ENCODE data around the gene KRTAP17-1. TPM values are rescaled to one million over a fixed set of nuclear protein-coding genes. Genes with fewer than 3 reads are reported as not detected.

KRTAP17-1 gene
- polyA plus RNA-seq, 3 donors = not detected

DNA sequence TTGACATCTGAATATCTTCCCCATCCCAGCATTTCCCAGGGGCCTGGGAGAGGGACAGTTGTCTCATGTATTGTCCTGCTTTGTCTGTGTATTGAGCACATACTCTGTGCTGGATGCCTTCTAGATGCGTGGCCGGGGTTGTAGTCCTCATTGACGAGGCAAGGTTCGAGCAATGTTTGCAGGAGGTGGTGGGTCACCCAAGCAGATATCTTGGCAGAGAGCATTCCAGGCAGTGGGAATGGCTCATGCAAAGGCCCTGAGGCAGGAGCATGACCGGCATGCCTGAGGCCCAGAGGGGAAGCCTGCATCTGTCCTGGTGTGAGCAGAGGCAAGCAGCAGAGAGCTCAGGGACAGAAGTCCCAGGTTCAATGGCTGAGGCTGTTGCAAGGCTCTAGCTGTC, 17.6 kb upstream of the KRTAP17-1 start:
- no peak for DNase-seq

DNA sequence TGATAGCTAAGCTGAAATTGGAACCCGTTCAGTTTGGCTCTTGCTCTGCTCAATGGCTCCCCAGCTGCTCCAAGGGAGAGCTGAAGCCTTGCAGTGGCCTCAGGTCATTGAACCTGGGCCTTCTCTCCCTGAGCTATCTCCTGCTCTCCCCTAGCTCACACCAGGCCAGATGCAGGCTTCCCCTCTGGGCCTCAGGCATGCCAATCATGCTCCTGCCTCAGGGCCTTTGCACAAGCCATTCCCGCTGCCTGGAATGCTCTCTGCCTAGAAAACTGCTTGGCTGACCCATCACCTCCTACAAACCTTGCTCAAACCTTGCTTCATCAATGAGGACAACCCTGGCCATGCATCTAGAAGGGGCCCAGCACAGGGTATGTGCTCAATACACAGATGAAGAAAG, 16.7 kb upstream of the KRTAP17-1 start:
- no peak for DNase-seq

DNA sequence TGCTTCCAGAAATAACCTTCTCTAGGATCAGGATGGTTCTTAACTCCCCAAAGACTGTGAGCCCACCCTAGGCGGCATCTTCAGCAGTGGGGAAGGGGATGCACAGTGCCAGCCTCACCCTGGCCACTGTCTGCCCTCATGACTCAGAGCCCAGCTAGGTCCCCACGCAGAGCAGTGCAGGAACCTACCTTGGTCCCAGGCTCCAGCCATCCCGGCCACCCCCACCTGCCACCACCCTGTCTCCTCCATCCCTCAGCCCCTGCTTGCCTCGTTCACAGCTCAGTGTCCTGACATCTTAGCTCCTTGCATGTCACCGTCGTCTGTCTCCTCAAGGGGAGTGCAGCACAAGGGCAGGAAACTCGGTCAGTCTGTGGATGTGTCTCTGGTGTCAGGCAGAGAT, 16.1 kb upstream of the KRTAP17-1 start:
- no peak for DNase-seq

DNA sequence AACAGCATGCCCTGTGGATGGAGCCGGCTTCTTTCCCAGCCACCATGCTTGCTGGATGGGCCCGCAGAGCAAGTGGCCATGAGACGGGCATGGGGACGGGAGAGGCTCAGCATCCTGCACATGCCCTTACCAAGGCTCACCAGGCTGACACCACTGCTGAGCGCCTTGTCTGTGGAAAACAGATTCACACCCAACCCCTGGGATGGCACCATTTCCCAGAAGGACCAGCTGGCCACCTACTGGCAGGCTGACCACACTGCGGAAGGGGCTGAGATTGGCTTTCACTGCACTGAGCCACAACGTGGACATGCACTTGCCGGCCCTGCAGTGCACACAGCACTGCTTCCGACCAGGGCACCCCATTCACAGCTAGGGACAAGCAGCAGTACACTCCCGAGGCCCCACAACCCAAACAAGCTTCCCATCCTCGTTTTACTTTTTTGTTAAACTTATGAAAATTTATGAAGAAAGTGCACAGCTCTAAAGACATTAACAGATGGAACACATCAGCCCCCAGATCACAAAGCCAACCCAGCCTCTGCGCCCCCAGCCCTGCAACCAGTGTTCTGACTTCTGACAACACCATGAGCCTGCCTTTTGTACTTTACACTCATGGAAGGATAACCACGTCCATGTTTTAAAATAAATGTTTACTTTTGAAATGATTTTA, 13.9 kb upstream of the KRTAP17-1 start:
- DNase-seq = no peak

DNA sequence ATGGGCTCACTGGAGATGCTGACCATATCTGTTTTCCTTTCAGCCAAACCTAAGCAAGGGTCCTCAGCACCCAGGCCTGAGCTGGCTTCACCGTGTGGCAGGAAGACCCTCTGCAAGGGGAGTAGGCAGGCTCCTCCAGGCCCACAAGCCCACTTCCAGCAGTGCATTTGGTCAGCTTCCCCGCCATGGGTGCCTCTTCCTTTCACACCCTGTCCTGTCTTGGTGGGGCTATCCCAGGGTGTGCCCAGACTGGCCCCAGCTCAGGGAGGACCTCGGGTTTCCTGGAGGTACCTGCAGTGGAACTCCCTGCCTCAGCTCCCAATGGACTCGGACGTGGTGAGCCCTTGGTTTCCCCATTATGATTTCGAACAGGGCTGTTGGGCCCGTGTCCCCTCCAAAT, 12.7 kb upstream of the KRTAP17-1 start:
- DNase-seq = no peak

DNA sequence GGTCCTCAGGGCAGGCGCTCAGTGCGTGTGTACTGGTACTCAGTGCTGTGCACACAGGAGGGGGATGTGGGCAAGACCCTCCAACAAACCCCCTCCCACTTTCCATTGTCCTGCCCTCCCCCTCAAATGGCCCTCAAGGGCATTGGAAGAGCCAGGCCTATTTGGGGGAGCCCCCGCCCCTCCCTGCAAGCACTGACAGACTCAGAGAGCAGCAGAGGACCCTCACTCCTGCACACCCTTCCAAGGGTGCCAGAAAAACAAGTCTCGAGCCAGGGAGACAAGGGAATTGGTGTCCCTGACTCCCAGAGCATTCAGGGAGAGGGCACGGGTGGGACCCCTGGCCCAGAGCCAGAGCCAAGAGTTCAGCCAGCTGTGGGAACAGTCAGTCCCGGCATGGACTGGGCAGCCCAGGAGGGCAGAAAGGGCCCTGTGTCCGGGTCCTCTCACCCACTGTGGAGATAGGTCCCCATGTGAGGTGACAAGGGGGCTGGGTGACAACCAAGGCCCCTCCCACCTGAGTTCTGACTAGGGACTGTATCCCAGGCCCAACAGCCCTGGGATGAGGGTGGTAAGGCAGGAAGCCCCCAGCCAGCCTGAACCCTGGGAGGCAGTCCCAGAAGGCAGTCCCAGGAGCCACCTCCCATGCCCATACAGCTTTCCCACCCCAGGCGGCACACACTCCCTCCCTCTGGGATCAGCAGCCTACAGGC, 12.1 kb upstream of the KRTAP17-1 start:
- DNase-seq = no peak

DNA sequence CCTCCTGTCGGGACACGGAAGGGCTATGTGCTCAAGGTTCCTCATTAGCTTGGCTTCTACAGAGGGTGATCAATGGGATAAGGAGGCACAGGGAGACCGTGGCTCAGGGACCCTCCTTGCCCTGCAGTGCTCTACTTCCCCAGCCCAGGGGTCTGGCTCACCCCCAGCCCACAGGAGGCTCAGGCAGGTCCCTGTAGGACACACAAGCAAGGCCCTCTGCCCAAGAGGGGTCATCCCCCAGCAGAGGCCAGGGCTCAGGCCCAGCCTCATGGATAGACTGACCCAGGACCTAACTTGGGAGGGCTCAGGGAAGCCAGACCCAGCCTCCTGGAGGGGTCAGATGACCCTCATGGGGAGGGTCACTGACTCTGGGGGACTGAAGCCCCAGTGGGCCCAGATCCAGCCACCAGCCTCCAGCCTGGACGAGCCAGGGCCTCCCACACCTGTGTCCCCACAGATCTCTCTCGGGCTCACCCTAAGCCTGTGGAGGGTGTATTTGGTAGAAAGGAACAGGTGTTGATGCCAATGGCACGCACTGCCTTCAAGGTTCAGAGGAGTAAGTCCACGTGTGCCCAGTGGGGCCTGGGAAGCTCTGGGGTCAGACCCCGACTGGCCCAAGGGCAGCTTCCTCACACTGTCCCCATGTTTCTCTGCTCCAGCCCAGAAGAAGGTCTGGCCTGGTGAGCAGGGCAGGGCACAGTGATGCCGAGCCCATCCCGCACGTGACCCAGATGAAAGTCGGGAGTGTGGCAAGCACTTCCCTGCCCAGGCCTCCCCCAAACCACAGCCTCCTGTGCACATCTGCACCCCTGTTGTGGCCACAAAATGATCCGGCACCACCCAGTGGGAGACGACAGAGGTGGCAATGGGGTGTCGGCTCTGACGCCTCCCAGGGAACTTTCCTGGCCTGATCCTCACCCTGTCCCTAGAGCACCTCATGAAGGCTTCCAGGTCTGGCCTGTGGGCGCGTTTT, 10.9 kb upstream of the KRTAP17-1 start:
- no peak for DNase-seq

DNA sequence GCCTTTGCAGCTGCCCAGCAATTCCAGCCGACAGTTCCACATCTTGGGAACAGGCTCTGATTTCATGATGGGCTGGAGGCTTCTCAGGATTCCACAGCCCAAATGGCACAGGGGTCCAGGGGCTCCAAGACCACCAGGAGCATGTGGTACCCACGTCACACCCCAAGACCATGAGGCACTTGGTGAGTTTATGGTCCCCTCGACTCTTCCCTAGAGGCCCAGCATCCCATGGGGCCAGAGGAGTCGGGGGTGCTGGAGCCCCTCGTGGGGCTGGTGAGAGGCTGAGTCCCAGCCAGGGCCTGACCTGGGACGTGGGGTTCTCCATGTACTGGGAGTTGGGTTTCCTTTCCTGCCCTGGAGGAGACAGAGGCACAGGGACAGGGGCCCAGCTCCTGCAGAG, 10.1 kb upstream of the KRTAP17-1 start:
- no peak for DNase-seq

DNA sequence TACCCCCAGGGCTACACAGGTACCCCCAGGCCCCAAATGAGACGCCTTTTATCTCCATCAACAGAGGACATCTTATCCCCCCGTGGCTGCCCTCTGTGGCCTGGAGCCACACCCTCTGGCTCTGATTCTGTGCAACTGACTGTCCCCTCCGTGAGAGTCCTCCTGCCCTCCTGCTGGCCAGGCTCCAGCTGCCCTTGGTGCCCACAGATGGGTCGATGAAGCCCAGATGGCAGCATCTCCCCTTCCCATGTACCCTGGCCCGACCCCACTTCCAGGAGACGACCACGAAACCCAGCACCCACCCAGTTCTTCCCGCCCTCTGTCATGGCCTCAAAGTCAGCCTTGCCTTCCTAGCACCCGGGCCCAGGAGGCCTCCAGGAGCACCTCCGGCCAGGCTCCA, 9.6 kb upstream of the KRTAP17-1 start:
- no peak for DNase-seq

DNA sequence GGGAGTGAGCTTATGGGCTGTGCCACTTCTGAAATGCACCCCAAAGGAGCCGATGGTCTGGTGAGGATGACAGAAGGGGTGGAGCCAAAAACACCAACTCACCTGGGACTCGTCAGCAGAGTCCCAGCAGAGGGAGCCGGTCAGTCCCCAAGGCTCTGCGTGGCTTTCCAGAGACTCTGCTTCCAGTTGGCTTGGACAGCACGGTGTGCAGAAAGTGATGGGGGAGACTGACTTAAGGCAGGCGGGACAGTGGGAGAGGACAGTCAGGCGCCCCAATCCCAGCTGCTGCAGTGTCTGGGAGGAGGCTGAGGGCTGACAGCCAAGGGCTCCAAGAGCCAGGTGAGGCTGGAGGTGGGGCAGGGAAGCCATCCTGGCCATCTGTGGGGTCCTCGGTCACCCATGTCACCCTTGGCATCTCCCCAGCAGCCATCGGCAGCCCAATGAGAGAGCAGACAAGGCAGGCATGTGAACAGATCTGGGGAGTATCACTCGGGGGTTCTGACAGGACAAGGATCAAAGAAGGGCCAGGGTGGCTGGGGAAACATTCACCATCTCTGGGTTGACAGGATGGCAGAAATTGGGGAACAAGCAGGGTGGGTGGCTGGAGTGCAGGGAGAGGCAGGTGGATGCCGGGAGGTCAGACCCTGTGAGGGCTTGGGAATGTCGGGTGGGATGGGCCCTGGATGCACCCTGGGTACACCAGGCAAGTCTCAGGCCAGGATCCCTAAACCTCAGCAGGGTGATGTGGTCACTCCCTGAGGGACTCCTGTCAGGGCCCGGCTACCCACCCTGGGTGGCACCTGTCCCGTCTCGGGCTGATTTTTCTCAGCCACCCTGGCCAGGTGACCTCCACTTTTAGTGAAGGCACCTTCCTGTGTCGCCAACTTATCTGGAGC, 8.9 kb upstream of the KRTAP17-1 start:
- no peak for DNase-seq

DNA sequence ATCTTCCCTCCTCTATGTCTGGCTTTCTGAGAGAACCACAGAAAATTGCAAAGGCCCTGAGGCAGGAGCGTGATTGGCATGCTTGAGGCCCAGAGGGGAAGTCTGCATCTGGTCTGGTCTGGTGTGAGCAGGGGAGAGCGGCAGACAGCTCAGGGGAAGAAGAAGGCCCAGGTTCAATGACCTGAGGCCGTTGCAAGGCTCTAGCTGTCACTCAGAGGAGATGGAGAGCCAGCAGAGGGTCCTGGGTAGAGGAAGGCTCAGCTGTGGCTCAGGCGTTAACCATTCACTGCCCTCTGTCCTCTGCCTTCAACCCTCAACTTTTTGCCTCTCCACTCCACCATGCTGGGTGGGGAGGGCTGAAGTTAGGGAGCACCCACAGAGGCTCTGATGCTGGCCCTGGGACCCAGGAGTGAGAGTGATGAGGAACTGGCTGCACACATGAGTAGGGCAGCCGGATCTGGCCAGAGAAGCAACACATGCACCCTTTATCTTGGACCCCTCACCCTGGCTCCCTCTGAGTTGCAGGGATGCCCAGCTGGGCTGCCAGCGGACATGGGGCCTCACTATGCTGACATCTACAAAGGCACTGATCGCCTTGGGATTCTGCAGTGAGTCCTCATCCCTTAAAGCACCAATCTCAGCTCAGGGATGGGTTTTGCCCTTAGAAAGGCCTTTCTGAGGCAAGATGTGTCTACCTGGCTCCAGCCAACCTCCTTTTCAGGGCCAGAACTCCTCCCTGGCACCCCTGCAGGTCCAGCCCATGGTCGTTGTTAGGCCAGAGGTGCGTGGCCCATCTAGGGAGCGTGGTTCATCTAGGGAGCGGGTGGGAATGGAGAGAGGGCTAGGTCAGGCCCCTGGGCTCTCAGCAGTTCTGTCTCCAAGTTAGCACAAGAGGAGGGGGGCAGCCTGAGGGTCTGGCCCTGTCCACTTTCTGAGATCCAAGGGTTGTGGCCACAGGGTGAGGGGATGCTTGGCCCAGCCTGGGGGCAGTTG, 7.7 kb upstream of the KRTAP17-1 start:
- no peak for DNase-seq

DNA sequence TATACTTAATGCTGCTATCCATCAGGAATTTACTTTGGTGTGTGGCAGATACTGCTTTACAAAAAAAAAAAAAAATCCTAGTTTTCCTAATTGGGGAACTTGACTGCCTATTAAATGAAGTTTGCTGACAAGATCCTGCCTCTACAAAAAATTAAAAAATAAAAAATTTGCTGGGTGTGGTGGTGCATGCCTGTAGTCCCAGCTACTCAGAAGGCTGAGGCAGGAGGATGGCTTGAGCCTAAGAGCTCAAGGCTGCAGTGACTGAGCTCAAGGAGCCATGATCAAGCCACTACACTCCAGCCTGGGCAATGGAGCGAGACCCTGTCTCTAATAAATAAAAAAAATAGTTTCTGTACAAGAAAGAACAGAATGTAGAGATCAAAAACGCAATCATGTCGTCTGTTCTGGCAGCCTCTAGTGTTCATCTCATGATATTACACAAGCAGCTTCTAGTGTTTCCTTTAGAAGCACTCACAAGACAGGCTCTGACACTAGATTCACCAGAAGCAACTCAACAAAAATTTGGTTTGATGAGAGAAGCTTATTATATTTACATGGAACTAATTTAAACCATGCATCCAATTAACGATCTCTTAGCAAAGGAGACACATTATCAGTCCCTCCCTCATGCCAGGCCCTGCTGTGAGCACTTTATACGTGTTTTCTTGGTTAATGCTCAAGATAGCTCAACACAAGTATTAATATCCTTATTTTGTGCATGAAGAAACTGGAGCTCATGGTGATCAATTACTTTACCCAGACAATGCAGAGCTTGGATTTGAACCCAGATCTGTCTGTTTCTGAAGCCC, 6.8 kb upstream of the KRTAP17-1 start:
- no peak for DNase-seq

DNA sequence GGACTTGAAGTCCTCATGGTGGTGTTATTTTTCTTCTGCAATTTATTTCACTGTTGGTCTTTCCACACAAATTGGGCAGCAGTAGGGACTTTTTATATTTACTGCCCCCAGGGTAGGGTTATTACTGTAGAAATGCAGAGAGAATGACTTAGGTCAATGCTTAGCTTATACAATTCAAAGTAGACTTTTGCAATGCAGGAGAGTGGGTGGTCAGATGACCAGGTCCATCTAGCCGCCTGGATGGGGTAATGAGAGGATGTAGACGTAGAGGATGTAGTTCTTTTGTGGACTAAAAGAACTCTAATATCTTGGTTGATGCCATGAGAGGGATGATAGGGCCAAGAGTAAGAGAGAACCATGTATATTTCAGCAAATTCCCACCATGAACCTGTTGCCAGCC, 2.7 kb upstream of the KRTAP17-1 start:
- DNase-seq = no peak

DNA sequence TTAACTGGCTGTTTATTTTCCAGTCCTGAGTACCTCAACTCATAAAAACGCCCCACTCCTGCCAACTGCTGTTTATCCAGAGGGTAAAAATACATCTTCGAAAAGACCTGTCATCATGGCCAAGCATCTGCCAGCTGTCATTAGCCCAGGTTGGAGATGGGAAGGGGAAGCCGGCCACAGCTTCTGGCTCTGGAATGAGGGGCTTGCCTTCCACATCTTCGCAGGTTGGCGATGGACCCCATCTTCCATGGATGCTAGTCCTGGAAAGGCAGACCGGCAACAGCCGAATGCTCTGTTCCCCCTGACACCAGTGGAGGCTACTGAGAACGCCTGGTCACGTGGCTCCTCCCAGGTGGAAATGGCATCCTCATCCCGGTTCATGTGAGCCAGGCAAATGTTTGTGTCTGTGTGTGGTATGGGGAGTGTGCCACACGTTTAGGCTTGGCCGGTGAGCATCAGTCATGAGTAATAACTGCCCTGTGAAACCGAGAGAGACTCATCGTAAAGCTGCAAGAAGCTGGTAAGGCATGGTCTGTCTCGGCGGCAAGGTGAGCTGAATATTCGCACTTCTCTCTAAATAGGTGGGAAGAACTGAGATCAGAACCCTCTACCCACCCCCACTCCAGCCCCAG, 420 bp upstream of the KRTAP17-1 start:
- DNase-seq = no peak

DNA sequence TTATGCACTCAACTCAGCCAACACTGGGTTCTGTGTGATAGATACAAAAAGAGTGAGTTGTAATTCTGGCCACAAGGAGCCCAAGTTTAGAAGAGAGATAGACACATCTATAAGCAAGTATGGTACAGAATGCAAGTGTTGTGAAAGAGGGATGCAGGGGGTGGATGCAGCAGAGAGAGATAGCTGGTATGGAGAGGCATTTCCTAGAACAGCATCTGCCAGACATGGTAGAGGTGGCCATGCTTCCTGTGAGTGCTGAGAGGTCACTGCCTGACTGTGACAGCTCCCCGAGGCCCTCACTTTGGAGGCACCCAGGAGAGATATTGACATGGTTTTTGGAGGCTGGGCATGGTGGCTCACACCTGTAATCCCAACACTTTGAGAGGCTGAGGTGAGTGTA, 4.4 kb downstream of the KRTAP17-1 start:
- DNase-seq = no peak

DNA sequence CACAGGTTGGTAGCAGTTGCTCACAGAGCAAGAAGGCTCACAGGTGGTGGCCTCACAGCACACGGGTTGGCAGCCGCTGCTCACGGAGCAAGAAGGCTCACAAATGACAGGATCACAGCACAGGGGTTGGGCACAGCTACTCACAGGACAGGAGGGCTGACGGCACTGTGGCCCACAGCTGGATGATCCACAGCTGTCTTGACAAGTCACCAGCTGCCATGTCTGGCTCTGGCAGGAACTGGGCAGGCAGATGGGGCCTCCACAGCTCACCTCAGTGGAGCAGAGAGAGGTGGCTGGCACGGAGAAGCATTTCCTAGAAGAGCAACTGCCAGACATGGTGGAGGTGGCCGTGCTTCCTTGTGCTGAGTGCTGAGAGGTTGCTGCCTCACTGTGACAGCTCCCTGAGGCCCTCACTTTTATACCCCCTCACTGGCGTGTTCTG, 6.6 kb downstream of the KRTAP17-1 start, which contains the start of gene KRTAP16-1:
TSS of gene KRTAP16-1 (minus strand) at position 392 of the 442 bp plus-strand sequence. CDS start at position 336, 56 bp downstream.
- DNase-seq = no peak

DNA sequence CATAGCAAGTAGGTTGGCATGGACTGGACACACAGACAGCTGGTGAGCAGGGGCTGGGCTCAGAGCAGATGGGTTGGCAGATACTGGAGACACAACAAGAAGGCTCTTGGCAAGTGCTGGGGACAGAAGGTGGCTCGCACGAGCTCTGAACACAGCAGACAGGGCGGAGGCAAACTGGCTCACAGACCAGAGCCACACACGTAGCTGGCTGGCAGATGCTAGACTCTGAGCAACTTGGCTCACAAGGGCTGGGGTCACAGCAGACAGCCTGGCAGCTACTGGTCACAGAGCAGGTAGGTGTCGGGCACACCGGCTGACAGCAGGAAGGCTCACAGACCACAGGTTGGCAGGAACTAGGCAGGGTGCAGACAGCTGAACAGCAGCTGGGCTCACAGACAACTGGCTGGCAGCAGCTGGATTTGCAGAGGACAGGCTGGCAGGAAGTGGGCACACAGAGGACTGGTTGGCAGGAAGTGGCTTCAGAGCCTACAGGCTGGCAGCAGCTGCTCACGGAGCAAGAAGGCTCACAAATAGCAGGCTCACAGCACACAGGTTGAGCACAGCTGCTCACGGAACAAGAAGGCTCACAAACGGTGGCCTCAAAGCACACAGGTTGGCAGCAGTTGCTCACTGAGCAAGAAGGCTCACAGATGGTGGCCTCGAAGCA, 7.1 kb downstream of the KRTAP17-1 start:
- DNase-seq = no peak

DNA sequence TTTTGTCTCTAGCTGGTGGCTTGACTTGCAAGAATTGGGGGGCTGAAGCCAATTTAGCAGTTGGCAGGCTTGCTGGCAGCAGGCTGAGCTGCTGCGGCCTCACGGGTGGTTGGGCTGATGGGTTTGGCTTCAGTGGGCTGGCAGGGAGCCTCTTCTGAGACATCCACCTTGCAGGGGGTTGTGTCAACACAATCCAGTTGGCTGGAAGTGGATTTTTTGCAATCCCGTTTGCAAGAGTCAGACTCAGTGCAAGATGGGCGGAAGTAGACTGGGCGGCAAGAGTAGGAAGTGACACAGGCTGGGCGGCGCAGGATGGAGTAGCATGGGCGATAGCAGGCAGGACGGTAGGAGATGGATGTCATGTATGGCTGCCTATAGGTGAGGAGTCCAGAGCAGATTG, 7.9 kb downstream of the KRTAP17-1 start:
- no peak for DNase-seq

Measured in renal pelvis (tissue), 4 donors.